HG03066 (cell line): Measurements from ENCODE around the gene FAM53B.

ENCODE experiments used
- ATAC-seq: cut with Tn5 transposase; IDR thresholded peaks from one replicate; pipeline ENCODE4 v1.9.1; 2021; ENCODE audit warnings: low read depth; ENCODE audit not compliant: unreplicated experiment

FAM53B gene

DNA sequence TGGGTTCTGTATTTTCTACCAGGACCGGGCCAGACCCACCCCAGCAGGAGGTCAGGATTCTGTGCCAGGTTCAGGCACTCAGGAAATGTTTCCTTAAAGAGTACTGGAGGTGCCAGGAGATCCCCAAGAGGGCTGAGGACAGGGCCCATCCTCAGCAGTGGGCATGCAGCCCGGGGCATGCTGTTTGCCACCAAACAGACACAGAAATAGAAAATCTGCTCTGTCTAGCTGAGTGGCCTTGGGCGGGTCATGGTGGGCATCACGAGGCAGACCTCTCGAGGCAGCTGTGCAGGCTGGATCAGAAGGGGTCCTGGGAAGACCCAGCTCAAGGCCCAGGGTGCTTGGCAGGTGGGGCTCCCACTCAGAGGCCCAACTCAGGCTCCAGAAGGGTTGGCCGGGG lies 105.0 kb downstream of the FAM53B start:
- no peak for ATAC-seq

DNA sequence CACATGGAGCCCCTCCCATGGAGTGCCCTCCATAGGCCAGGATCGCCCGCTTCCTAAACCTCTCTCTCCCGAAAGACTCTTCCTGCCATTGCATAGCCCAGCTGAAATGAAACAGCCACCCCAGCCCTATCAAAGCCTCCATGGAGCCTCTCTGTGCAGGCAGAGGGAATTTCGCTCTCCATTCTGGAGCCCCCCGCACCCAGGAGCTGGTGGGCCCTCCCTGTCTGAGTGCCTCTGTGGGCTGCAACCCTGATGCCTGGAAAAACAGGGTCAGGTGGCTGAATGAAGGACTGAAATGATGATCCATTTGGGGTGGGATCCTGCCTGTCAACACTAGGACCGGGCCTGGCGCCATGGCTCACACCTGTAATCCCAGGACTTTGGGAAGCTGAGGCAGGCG lies 106.4 kb downstream of the FAM53B start:
- no peak for ATAC-seq

DNA sequence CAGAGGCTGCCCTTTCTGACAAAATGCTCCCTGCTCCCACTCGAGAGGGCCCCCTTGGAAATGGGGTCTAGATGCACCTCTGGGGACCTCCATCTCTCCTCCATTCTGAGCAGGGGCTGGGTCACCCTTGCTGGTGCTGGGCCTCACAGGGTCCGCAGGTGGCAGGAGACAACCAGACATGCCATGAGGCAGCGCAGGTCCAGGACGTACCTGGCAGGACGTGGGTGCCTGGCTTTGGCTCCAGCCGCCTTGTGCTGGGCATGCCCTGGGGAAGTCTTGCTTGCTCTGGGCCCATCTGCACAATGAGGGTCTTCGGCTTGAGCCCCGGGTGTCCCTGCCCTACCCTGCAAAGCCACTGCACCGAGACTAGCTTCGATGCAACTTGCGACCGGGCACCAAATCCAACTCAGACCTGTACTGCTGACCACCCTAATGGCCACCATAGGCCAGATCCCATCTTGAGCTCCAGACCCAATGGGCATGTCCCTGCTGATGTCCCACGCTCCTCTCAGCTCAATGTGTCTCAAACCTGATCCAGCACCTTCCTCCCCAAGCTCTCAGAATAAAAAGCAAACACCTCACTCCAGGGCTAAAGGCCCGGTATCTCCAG lies 107.0 kb downstream of the FAM53B start:
- ATAC-seq, result no peak

DNA sequence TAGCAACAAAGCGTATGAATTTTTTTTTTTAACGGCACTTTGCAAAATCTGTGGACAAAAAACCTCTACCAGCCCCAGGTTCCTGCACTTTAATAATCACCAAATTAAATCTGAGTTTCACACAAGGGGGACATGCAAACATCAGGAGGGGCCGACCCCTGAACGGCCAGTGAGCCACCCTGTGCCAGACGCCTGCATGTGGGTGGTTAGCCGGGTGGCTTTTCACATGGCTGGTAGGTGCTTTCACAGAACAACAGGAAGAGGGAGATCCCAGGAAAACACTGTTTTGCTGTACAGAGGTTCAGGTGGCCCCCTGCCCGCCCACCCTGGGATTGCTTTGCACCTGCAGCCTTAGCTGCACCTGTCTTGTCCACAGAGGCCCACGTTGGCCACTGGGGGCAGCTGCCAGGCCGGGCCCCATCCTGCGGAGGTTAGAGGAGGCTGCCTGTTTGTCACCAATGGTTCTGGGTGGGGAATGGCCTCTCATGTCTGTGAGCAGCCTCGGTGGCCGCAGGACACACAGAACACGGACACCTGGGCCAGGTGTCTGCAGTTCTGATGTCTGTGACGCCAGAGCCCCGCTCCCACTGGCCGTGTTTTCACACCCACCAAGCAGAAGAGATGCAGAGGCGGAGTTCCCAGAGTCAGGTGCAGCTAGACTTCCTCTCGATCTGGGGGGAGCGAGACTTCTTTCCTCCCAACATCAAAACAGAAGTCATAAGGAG lies 107.7 kb downstream of the FAM53B start:
- no peak for ATAC-seq

DNA sequence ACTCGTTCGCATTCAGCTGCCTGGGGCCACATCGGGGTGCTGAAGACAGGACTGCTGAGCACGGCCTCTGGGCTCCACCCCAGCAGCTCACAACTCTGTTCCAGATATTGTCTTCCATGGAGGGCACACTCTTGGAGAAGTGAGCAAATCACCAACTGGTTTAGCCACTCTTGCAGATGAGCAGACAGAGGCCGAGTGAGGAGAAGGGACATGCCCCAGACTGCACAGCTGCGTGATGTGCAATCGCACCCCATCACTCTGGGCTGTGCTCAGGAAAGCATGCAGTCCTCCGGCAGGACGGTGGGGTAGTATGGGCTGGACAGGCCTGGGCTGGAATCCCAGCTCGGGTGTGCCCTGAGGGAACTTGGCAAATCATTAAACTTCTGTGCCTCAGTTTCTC lies 111.6 kb downstream of the FAM53B start:
- no peak for ATAC-seq

- no peak for ATAC-seq
Observed at GRCh38 chr10:124632064-124632531, 112.1 kb downstream of the FAM53B start.

DNA sequence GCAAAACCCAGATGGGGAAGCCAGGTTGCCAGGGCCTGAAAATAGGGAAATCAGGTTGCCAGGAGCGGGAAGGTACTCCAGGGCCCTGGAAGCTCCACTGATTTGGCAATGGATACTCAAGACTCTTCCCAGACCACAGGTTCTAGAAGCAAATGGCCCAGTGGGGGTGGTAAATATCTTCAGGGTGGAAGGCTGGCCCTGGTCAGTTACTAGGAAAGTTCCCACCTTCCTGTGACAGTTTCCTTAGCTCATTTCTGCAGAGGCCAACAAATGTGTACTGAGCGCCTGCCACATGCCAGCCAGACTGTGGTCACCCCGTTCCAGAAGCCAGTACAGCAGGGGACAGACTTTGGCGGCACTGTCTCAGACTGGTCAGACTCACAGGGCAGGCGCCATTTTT lies 113.6 kb downstream of the FAM53B start:
- no peak for ATAC-seq

DNA sequence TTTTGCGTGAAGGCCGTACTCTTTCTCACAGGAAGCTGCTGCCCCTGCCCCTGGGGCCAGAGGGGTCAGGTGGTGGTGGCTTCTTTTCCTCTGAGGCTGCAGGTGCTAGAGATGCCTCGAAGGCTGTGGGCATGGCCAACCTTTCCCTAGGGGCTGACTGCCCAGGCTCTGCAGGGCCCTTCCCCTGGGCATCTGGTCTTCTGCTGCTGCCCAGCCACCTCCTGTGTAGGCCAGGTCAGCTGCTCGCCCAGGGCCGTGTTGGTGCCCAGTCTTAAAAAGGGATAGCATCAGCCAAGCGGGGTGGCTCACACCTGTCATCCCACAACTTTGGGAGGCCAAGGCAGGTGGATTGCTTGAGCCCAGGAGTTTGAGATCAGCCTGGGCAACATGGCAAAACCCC lies 114.3 kb downstream of the FAM53B start:
- no peak for ATAC-seq

- ATAC-seq, result no peak
Observed at GRCh38 chr10:124629415-124629814, 114.8 kb downstream of the FAM53B start.

DNA sequence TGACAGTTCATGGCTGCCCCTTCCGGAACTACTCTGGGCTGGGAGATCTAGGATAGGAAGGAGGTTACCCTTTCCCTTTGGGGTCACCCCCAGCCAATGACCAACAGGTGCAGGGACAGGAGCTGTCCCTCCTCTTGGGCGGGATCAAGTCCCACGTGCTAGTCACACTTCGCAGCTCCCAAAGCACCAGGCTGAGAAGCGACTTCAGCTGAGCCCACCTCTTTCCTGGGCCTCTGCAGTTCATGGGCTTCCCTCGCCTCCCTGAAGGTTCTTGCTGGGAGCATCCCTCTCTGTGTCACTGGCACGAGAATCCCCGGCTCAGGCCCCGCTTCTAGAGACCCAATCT lies 115.5 kb downstream of the FAM53B start:
- ATAC-seq, result no peak

DNA sequence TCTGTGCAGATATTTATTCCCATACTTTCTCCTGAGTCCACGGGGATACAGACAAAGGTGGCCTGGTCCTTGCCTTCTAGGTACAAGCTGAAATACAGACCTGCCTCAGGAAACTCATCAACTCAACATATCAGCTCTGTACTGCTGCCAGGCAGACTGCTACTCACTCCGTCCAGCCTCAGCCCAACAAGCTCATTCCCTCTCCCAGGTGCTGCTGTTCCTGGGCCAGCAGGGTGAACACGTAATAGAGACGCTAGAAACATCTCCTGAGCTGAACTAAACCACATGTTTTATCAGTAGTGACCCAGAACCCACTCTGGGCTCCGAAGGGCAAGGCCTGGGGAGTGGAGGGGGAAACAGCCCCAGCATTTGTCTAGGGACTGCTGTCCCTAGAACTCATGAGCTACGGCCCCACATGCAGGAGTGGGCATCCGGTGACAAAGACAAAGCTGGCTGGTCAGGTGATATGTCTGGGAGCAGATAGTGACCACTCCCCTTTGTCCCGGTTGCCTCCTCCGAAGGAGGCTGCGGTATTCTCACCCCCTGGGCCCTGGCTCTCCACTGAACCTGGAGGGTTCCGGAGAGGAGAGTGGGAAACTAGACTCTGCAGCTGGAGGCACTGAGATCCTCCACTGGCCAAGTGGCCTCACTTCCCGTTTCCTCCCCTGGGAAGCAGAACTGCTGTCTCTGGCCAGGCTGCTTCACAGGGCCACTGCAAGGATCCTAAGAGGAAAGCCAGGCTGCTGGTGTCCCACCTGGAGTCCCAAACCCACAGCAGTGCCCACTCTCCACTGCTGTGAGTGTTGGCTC lies 116.1 kb downstream of the FAM53B start:
- ATAC-seq, result no peak

- ATAC-seq, result peak; percentile 49
Observed at GRCh38 chr10:124626759-124627380, 117.3 kb downstream of the FAM53B start.

GRCh38 chr10:124625831-124626238 lies 118.3 kb downstream of the FAM53B start:
- ATAC-seq, result no peak

- ATAC-seq, result no peak
Observed at GRCh38 chr10:124624895-124625294, 119.3 kb downstream of the FAM53B start.

GRCh38 chr10:124624466-124624865 lies 119.7 kb downstream of the FAM53B start:
- no peak for ATAC-seq

GRCh38 chr10:124624006-124624405 lies 120.2 kb downstream of the FAM53B start:
- ATAC-seq, result no peak

DNA sequence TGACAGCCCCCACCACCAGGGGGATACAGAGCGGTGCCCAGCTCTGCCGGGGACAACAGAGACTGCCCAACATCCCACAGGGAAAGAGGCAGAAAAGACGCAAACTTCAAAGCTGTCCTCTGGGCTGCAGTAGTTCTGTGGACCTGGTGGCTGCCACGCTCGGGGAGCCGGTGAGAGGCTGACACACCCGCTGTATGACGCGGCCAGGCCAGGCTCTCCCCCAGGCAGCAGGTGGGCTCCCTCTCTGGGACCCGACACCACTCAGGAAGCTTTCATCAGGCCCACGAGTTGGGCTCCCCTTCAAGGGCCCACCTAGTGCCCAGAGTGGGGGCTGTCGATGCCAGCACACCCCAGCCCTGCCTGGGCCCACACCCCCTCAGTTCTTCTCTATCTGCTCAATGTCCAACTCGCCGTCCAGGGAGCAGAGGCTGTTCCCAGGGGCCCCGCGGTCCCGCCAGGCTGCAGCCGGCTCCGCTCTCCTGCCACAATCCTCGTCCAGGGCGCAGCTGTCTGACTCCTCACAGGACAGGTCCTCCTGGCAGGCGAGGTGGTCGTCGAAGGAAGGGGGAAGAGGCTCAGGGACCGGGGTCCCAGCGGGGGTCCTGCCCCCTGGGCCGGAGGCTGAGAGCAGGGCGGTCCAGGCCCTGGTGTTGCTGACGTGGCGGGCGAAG lies 121.2 kb downstream of the FAM53B start:
- no peak for ATAC-seq

- no peak for ATAC-seq
Observed at GRCh38 chr10:124622158-124622557, 122.0 kb downstream of the FAM53B start.

DNA sequence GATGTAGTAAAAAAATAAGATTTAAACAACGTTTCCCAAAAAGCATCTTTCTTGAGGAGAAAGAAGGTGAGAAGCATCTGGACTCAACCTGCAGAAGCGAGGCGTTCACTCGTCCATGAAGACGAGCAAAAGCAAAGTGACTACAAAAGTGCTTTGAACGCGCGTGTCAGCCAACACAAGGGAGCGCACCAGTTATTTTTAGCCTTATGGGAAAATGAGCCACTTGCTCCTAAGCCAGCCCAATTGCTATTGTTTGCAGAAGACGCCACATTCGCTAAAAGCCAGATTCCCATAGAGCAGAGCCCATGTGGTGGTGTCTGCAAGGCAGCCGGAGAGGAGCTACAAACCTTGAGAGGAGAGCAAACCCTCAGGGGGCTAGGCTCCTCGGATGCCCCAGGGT lies 122.5 kb downstream of the FAM53B start:
- no peak for ATAC-seq

DNA sequence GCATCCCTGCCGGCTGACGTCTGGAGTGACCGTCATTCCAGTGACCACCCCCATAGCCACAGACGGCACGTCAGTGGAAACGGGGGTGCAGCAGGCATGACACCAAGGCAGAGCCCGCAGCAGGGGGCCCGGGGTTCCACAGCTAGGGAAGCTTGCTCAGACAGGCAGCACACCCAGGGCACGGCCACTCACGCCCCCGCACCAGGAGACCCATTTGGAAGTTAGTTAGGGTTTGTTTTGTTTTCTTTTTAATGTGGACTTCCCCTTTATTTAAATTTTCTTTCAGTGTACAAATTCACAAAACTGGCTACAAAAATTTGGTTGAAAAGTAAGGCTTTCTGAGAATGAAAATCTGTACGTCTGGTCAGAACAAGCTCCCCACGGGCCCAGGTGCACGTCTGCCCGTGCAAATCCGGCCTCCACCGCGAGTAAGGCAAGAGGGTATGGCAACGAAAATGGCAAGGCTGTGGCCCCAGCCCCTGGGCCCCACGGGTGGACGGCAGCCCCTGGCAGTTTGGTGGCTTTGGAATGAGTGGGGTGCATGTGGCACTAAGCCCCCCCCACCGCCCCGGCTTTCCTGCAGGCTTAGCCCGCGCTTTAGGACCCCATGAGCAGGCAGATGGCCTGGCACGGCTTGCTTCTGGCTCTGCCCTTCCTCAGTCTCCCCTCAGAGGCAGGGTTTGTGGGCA lies 124.2 kb downstream of the FAM53B start:
- ATAC-seq, result peak; percentile 51
